Measurements from ENCODE around the gene NAV2.

The NAV2 gene

DNA sequence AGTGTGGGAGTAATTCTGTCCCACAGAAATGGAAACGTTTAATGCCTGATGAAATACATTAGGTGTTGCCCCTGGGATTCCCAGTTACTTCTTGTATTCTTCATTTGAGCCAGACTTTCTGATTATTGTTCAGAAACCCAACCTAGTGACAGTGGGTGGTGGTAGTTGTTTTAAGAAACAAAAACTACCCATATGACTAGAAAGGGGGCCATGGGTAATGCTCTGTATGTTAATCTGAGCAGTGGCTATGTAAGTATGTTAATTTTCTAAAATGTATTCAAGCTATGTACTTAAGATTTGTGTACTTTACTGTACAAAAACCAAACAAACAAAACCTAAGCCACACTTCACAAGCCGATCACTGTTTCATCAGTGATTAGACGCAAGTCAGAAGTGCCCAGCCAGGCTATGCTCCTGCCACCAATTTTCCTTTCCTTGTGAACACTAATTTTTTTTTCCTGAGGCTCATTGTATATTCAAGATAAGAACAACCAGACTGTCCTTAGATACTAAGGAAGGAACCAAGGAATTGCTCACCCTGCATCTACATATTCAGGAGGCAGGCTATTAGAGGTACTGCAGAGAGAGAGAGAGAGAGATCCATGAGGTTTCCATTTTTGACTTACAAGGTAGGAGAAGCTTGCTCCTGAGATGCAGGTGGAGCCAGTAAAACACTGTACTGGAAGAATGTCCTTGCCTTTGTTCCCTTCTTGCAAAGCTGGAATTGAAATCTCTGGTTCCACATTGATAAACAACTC, 324.9 kb downstream of the NAV2 start:
- POLR2A ChIA-PET (ENCODE audit: low non-redundant PET), result no interaction called here
- CTCF ChIA-PET, result interaction anchor here (0.6 kb wide), 2 partner anchors 13 to 66 kb away, joined by 4 to 6 read pairs; no protein-coding TSS in a partner anchor
- no peak for DNase-seq (ENCODE audit: low spot score)
- TF ChIP-seq, protein P1, sequence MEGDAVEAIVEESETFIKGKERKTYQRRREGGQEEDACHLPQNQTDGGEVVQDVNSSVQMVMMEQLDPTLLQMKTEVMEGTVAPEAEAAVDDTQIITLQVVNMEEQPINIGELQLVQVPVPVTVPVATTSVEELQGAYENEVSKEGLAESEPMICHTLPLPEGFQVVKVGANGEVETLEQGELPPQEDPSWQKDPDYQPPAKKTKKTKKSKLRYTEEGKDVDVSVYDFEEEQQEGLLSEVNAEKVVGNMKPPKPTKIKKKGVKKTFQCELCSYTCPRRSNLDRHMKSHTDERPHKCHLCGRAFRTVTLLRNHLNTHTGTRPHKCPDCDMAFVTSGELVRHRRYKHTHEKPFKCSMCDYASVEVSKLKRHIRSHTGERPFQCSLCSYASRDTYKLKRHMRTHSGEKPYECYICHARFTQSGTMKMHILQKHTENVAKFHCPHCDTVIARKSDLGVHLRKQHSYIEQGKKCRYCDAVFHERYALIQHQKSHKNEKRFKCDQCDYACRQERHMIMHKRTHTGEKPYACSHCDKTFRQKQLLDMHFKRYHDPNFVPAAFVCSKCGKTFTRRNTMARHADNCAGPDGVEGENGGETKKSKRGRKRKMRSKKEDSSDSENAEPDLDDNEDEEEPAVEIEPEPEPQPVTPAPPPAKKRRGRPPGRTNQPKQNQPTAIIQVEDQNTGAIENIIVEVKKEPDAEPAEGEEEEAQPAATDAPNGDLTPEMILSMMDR (conservative IDR thresholded peaks at IDR 0.05; ENCODE audit: low read depth), result no peak
- H3K27ac ChIP-seq, result no peak overlapping the region

DNA sequence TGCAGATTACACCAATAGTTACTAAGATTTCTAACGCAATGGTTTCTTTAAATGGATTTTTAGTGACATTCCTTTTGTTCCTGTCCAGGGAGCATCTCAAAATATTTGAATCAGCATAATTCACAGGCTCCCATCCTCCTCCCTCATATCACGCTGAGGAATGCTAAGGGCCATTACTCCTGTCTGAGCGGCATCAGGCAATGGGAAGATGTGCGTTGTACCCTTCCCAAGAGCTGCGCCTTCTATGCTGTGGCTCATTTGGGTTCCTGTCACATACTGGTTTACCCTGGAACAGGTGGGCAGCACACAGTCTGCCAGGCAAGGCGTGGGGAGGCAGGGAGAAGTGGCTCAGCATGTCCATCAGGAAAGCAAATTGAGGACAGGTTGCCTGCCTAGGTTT, 325.8 kb downstream of the NAV2 start:
- TF ChIP-seq, protein P1 (conservative IDR thresholded peaks at IDR 0.05; ENCODE audit: low read depth), result no peak
- ChIA-PET POLR2A (ENCODE audit: low non-redundant PET) (no interaction called here), CTCF (interaction anchor here (0.6 kb wide), 1 partner anchor 66 kb away, joined by 4 read pairs; no protein-coding TSS in a partner anchor)
- DNase-seq (ENCODE audit: low spot score), result no peak
- H3K27ac ChIP-seq, result no peak overlapping the region

DNA sequence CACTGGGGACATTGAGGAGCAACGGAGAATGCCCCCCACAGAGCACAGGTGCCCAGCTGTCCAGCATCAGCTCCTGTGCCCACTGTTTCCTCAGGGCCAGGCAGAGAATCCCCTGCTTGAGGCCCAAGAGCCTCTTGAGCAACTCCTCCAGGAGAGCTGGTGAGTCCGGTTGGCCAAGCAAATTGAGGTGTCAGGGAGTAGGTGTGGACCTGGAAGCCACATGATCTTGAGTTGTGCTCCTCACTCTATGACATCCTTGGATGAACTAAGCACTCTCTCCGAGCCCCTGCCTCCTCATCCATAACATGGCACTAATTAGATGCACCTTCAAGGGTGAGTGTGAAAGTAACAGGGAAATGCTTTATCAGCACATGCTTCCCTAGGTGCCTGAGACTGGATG, 326.3 kb downstream of the NAV2 start:
- POLR2A ChIA-PET (ENCODE audit: low non-redundant PET), result no interaction called here
- TF ChIP-seq, protein P1 (conservative IDR thresholded peaks at IDR 0.05; ENCODE audit: low read depth), result no peak

DNA sequence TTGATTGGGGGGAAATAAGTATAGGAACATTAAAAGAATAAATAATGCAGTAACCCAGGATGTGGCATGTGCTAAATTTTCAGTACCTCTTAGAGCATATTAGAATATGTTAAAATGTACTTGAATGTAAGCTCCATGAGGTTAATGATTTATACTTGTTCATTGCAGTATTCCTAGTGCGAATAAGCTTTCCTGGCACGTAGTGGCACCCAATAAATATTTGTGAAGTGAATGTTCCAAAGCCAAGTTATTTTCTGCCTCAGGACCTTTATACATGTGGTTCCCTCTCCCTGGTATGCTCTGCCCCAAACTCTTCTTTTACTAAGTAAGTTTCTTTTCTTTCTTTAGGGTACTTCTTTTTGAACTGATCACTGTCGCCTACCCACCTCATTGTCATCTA, 328.9 kb downstream of the NAV2 start:
- H3K27ac ChIP-seq, result no peak overlapping the region
- ChIA-PET POLR2A (ENCODE audit: low non-redundant PET) (no interaction called here), CTCF (no interaction called here)
- no peak for DNase-seq (ENCODE audit: low spot score)
- TF ChIP-seq, protein P1 (conservative IDR thresholded peaks at IDR 0.05; ENCODE audit: low read depth), result no peak

More for the DNA sequence above, 326.3 kb downstream of the NAV2 start:
- H3K27ac ChIP-seq, result no peak overlapping the region
- CTCF ChIA-PET, result no interaction called here
- no peak for DNase-seq (ENCODE audit: low spot score)

DNA sequence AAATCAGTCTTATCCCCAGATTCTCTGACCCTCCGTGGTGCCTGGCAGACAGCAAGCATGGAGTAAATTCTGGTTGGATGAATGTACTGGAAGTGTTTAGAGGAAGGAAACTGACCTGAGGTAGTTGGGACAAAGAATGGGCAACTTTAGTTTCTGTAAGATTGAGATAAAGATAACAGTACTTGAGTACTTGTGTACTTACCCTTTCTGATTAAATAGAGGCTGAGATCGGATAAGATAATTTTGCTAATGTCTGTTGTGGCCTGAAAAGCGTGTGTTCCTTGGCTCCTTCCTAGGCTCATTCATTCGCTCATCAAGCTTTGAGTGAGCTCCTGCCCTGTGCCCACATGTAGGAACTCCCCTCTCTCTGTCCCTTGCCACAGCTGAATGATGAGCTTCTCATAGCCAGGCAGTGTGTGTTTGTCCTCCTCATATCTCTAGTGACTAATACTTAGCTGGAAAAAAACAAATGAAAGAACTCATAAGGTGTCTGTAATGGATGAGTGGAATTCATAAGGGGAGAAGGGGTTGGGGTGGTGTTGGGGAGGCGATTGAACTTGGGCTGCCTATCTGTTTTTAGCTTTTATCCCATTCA, 329.5 kb downstream of the NAV2 start:
- POLR2A ChIA-PET (ENCODE audit: low non-redundant PET), result no interaction called here
- TF ChIP-seq, protein P1 (conservative IDR thresholded peaks at IDR 0.05; ENCODE audit: low read depth), result no peak
- H3K27ac ChIP-seq, result no peak overlapping the region
- CTCF ChIA-PET, result interaction anchor here (0.6 kb wide), 1 partner anchor 91 kb away, joined by 6 read pairs; no protein-coding TSS in a partner anchor
- no peak for DNase-seq (ENCODE audit: low spot score)

DNA sequence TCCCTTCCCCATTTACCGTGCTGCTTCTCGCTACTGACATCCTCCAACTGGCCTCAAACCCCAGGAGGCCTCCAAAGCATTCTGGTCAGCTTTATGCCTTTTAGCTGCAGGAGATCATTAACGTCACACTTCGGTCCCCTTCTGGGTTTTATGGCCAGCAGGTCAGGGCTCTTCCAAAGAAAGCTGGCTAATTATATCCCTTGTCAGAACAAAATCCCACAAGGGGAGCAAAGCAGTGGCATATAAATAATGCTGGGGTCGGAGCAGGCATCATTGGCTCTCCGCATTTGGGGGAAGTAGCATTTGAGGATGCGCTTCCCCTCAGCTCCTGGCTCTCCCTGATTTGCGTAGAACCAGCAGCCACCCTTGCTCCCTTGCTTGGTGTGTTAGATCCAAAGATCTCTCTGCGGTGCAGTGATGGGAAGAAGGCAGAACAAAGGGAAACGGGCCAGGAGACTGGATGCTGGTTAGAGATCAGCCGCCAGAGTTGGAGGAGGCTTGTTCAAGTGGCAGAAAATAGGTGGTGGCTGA, 330.2 kb downstream of the NAV2 start:
- TF ChIP-seq, protein P1 (conservative IDR thresholded peaks at IDR 0.05; ENCODE audit: low read depth), result no peak
- no peak for DNase-seq (ENCODE audit: low spot score)
- POLR2A ChIA-PET (ENCODE audit: low non-redundant PET), result no interaction called here
- CTCF ChIA-PET, result interaction anchor here (0.6 kb wide), 1 partner anchor 90 kb away, joined by 6 read pairs; no protein-coding TSS in a partner anchor
- H3K27ac ChIP-seq, result peak overlapping the region; percentile 20; the same call in 1 of the 2 replicates
